Stimulated activated CD4-positive, alpha-beta T cell treated with anti-CD3 and anti-CD28 coated beads, TNF-alpha, amount 100 ng/mL, for 48 hours (primary cell): ENCODE results near the gene TWSG1.
"Not testable (repeated sequence)": the region's sequence is repeated elsewhere in the genome, so short reads cannot be mapped to it uniquely, and the experiment has no call there.

Source experiments
- DNase-seq, 3 donors: peaks; one replicate each; pipeline ENCODE4 v3.0.0-alpha.2; 2020; ENCODE audit warnings: low read depth in 3 of 3

The TWSG1 gene

DNA sequence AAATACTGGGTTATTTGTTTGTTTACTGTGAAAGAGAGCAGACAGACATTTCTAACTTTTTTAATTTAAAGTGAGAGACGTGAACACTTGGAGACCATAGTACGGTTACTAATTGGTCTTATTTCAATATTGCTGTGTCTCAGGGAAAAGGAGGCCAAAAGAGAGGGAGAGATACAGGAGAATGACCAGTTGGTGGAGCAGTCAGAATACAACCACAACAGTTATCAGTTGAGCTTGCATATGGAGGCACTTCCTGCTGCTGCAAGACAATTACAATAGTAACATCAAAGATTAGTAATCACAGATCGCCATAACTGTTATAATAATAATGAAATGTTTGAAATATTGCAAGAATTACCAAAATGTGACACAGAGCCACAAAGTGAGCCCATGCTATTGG, 58.2 kb downstream of the TWSG1 start:
- DNase-seq: no peak

DNA sequence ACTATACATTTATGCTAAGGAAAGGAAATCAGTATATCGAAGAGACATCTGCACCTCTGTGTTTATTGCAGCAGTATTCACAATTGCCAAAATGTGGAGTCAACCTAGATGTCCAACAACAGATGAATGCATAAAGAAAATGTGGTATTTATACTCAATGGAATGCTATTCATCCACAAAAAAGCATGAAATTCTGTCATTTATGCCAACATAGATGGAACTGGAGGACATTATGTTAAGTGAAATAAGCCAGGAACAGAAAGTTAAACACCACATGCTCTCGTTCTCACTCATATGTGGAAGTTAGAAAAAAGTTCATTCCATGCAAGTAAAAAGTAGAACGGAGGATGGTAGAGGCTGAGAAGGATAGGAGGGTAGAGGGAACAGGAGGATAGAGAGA, 59.5 kb downstream of the TWSG1 start:
- DNase-seq: no peak

GRCh38 chr18:9400197-9400596, 65.6 kb downstream of the TWSG1 start:
- no peak for DNase-seq

- DNase-seq: no peak
These were observed 66.6 kb downstream of the TWSG1 start for GRCh38 chr18:9401176-9401575.

GRCh38 chr18:9402358-9403007, 67.9 kb downstream of the TWSG1 start:
- DNase-seq: not testable (repeated sequence)

- no peak for DNase-seq
These were observed 69.4 kb downstream of the TWSG1 start for GRCh38 chr18:9403795-9404564.

DNA sequence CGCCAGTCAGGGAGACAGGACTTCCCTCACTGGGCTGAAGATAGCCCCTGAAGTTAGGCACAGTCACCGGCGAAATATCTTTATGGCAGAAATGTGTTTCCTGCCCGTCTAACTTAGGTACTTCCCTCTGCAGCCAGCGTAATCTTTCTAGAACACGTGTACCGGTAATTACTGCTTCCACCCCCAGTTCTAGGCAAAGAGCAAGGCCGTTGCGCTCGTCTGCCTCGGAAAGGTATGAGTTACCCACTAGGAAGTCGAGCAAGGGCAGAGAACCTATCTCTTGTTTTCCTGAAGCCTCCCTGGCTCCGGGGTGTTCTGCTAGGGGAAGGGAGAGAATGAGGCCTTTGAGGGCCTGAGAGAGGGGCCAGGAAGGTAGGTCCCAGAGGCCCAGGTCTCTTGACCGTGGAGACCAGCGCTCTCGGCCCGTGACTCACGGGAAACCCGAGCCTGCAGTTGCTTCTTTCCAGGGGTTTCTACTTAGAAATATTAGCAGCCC, 70.0 kb downstream of the TWSG1 start:
- DNase-seq: no peak

- no peak for DNase-seq
These were observed 70.6 kb downstream of the TWSG1 start for GRCh38 chr18:9405130-9405529.

- no peak for DNase-seq
These were observed 71.4 kb downstream of the TWSG1 start for GRCh38 chr18:9405977-9406376.

- no peak for DNase-seq
These were observed 75.9 kb downstream of the TWSG1 start for GRCh38 chr18:9410515-9410914.

DNA sequence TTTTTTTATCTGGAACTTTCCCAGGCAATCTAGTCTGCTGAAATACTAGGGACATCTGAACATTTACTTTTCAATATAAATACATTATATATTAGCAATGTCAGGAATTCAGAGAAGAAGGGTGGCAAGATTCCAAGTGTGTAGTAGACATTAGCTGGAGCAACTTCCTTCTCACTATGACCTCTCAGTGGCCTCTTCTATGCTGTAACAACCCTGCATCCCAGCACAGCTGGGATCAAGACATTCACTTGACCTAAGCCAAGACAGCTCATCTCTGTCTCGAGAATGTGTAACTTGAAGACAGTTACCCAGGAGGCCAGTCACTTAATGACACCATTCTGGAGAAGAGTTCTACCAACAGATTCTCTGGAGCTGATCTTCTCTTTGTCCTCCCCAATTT, 79.0 kb downstream of the TWSG1 start:
- DNase-seq: no peak

DNA sequence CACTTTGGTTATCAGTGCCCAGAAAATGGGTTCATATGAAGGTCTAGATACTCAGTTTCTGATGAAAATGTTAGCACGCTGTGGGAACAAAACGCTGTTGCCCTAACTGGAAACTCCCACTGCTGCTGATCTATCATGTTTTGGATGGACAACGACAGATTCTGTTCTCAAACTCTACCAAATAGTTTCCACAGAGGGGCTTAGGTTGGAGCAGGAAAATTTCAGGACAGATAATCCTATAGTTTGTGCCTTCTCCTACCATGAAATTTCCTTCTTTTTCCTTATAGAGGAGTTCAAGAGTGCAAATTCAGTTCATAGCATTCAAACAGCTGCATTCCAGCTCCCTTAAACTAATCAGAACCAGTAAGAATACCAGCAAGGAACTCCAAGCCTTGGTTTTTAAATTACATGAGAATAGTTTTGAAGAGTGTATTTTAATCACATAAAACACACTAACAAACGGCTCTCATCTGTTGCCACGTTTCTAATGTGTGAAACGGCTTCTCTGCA, 82.0 kb downstream of the TWSG1 start:
- no peak for DNase-seq

DNA sequence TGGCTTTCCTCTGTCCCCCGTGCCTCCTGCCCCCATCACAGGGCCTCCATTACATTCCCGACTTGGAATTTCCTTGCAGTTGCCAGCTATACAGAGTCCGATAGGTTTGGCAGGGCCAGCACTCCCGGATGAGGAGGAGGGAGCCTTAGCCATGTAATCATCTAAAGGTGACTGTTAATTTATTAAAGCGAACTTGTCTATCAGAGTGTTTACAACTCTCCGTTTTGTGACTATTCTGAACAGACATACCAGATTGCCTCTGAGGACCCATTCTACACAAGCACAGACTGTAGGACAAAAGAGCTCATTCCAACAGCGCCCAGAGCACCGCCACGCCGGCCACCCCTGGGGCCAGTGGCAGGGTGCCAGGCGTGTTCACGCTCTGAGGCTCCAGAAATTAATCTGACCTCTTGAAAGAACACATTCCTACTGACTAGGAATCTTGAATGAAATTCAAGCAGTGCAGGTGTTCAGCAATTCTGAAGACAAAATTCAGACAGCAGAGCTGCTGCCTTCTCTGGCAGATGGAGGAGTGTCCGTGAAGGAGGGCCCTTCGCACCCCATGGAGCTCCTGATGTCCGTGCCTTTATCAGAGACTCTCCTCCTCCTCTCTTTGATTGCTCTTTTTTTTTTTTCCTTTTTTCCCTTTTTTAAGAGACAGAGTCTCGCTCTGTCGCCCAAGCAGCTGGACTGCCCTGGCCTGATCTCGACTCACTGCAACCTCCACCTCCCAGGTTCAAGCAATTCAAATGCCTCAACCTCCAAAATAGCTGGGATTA, 82.7 kb downstream of the TWSG1 start:
- DNase-seq: no peak

DNA sequence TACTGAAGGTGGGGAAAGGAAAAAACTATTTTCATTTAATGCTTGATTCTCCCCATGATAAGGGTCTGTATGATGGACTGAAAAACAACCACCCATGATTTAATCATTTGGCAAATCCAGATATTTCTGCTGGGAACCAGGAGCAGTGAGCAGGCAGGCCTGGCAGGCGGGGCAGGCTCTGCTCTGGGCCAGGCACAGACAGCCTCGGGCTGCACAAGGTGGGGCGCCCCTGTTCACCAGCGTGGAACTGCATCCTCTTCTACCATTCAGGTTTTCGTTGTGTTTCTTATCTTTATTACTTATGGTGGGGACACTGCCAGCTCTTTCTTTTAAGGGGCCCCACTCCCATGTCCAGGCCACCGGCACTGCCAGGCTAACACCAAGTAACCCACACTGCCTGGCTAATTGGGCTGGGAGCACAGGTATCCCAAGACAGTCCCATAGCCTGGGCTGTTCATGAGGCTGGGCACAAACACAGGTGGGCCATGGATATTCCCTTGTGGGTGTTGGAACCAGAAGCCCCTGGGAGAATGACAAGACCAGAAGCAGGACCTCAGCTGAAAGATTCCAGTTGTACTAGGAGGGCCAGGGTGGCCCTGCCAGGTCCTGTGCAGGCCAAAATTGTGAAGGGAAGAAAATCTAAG, 83.6 kb downstream of the TWSG1 start:
- DNase-seq: no peak

DNA sequence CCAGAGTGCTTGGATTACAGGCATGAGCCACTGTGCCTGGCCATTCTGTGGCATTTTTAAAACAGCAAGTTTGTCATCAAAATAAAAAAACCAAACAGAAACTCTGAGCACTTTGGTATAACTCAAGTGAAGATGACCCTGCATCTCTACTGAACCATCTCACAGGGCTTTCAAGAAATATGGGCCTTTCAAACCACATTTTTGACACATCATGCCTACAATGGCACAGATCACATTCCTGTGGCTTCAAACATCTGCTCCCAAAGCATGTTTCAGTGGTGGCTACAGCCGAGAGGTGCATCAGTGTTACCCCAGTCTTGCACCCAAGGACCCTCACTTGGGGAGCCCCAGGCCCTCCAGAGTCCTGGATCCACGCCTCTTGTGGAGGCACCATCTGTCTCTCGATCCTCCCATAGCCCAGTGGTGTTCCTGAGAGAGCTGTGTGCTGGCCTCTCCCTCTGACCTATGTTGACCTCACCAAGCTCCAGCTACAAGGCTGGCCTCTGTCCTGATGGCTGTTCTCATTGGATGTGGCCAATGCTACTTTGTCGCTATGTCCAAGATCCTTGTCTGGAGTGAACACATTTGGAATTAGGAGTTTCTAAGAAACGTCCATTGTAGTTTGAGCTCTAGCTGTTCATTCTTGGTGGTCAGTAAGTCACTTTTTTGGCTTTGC, 85.5 kb downstream of the TWSG1 start:
- no peak for DNase-seq

DNA sequence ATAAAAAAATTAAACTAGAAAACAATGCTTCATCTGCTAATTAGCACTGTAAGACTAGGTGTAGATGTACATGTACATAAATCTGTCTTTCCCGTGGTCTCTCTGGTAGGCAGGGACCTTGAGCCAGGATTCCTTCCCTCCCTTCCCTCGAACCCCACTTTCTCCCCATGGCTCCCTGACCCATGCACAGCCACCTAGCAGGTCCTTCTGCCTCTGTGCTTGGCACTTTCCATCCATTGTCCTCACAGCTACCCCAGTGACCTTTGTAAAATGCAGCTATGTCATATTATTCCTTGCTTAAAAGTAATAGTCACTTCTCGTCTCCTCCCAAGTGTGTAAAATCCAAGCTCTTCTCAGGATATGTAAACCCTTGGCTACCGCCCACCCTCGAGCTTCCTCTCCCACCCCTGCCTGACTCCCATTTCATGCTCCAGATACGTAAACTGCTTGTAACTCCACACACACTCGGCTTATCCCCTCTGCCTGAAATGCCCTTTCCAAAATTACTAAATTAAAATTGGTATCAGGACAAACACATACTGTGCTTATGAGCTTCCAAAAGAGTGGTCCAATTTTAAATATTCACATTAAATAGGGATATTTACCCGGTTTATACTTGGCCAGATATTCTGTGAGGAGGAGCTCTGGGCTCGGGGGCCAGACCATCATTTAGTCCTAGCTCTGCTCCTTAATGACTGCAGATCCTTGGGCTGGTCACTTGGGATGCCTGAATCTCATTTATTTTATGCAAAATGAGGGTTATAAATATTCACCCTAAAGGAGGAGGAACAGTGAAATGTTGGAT, 86.7 kb downstream of the TWSG1 start:
- DNase-seq: no peak

DNA sequence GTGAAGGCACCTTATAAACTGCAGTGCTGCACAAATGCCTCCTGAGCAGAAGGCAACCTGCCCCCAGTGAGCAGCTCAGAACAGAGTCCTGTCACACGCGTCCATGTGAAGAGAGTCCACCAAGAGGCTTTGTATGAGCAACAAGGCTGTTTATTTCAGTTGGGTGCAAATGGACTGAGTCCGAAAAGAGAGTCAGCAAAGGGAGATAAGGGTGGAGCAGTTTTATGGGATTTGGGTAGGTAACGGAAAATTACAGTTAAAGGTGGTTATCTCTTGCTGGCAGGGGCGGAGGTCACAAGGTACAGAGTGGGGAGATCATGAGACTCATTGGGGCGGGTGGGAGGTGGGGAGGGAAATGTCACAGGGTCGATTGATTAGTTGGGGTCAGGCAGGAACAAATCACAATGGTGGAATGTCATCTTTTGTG, 87.3 kb downstream of the TWSG1 start:
- no peak for DNase-seq

- no peak for DNase-seq
These were observed 88.4 kb downstream of the TWSG1 start for GRCh38 chr18:9422816-9423519.

DNA sequence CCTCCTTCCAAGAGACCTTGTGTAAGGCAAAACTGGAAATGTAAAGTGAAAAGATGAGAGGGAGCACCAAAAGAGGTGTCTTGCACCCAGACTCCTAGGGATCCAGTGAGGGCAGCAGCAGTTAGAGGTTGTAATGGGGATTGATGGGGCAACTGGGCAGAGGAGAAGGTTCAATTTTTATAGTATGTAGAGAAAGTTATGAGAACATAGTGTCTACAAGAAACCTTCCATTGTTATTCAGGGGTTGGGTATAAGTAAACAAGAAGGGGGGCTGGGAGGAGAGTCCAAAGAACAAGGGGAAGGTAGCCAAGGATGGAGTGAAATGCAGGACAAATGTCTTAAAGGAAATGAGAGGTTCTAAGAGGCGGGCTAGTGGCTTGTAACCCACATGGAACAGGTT, 89.1 kb downstream of the TWSG1 start:
- DNase-seq: not testable (repeated sequence)

- DNase-seq: not testable (repeated sequence)
These were observed 89.7 kb downstream of the TWSG1 start for GRCh38 chr18:9424235-9424634.
